Neural cell (in vitro differentiated cells): ENCODE results near the gene SORD. TPM values are rescaled to one million over a fixed set of nuclear protein-coding genes. Genes with fewer than 3 reads are reported as not detected.

Experiments
- H2AFZ ChIP-seq: fragments of 200-600, 300-800 bp; sonication (generic), shearing (Covaris generic); 2 replicates; pipeline ENCODE4 v1.6.0; 2014; ENCODE audit warnings: low read depth, mild to moderate bottlenecking, antibody characterized with exemption, low read length, moderate library complexity
- H3F3A ChIP-seq: fragments of 200-600 bp; shearing (Covaris generic); 2 replicates; pipeline ENCODE4 v1.6.1; 2016; ENCODE audit warnings: mild to moderate bottlenecking, moderate library complexity, mixed read lengths, antibody characterized with exemption, low read length; ENCODE audit not compliant: insufficient read depth, poor library complexity, severe bottlenecking
- H3K27ac ChIP-seq: fragments of 200-600, 300-800 bp; sonication (generic), shearing (Covaris generic); 2 replicates; pipeline ENCODE4 v1.5.1; 2014; ENCODE audit warnings: mild to moderate bottlenecking, low read length, moderate library complexity
- H3K27me3 ChIP-seq: fragments of 300-800, 200-600 bp; sonication (generic), shearing (Covaris generic); 2 replicates; pipeline ENCODE4 v1.6.0; 2014; ENCODE audit warnings: mild to moderate bottlenecking, low read depth, low read length, moderate library complexity; ENCODE audit not compliant: insufficient read depth
- H3K36me3 ChIP-seq: fragments of 300-800, 200-600 bp; sonication (generic), shearing (Covaris generic); 2 replicates; pipeline ENCODE4 v1.5.1; 2014; ENCODE audit warnings: mild to moderate bottlenecking, antibody characterized with exemption, low read length, moderate library complexity; ENCODE audit not compliant: insufficient read depth
- H3K4me2 ChIP-seq: fragments of 300-800, 200-600 bp; sonication (generic), shearing (Covaris generic); 2 replicates; pipeline ENCODE4 v1.6.0; 2014; ENCODE audit warnings: mild to moderate bottlenecking, low read length
- H3K4me3 ChIP-seq: fragments of 300-800, 200-600 bp; sonication (generic), shearing (Covaris generic); 2 replicates; pipeline ENCODE4 v1.5.1; 2014; ENCODE audit warnings: mild to moderate bottlenecking, low read length, moderate library complexity
- H3K79me2 ChIP-seq: fragments of 200-600 bp; shearing (Covaris generic); replicated peaks from 2 replicates; pipeline ENCODE4 v1.6.0; 2014; ENCODE audit warnings: mild to moderate bottlenecking, low read length, moderate library complexity; ENCODE audit not compliant: insufficient read depth
- H3K9ac ChIP-seq: fragments of 300-800, 200-600 bp; sonication (generic), shearing (Covaris generic); 2 replicates; pipeline ENCODE4 v1.6.1; 2016; ENCODE audit warnings: mild to moderate bottlenecking, low read length, mixed read lengths
- H3K9me2 ChIP-seq: fragments of 200-600 bp; shearing (Covaris generic); 2 replicates; pipeline ENCODE4 v1.6.1; 2016; ENCODE audit warnings: mild to moderate bottlenecking, low read length, mixed read lengths; ENCODE audit not compliant: insufficient read depth
- H3K9me3 ChIP-seq: fragments of 200-600, 300-800 bp; sonication (generic), shearing (Covaris generic); 2 replicates; pipeline ENCODE4 v1.6.1; 2016; ENCODE audit warnings: mild to moderate bottlenecking, mixed run types, low read length, moderate library complexity, mixed read lengths
- H4K20me1 ChIP-seq: fragments of 200-600 bp; shearing (Covaris generic); 2 replicates; pipeline ENCODE4 v1.6.1; 2016; ENCODE audit warnings: mild to moderate bottlenecking, mixed run types; ENCODE audit not compliant: insufficient read depth
- EP300 ChIP-seq: fragments of 450-650 bp; conservative IDR thresholded peaks from 2 replicates; pipeline ENCODE4 v1.6.1; 2014; ENCODE audit warnings: antibody characterized with exemption, mild to moderate bottlenecking, moderate library complexity; ENCODE audit not compliant: poor library complexity, severe bottlenecking
- EZH2 ChIP-seq: fragments of 200-600, 300-800 bp; shearing (Covaris generic), sonication (generic); IDR thresholded peaks from 2 replicates; pipeline ENCODE4 v1.6.1; 2014; ENCODE audit warnings: antibody characterized with exemption, low read length, borderline replicate concordance, mild to moderate bottlenecking; ENCODE audit not compliant: insufficient read depth, poor library complexity, severe bottlenecking
- MXI1 ChIP-seq: fragments of 450-650 bp; conservative IDR thresholded peaks from 2 replicates; pipeline ENCODE4 v1.6.1; 2014; ENCODE audit warnings: antibody characterized with exemption, mild to moderate bottlenecking; ENCODE audit not compliant: poor library complexity, severe bottlenecking
- POLR2AphosphoS5 ChIP-seq: IDR thresholded peaks from 2 replicates; pipeline ENCODE4 v1.6.1; 2012
- RAD21 ChIP-seq: fragments of 450-650 bp; conservative IDR thresholded peaks from 2 replicates; pipeline ENCODE4 v1.6.1; 2014; ENCODE audit warnings: antibody characterized with exemption, mild to moderate bottlenecking, moderate library complexity
- SMC3 ChIP-seq: fragments of 450-650 bp; conservative IDR thresholded peaks from 2 replicates; pipeline ENCODE4 v1.6.1; 2014; ENCODE audit warnings: antibody characterized with exemption, mild to moderate bottlenecking, moderate library complexity; ENCODE audit not compliant: poor library complexity
- TAF1 ChIP-seq: IDR thresholded peaks from 2 replicates; pipeline ENCODE4 v1.6.1; 2012; ENCODE audit warnings: low read depth
- polyA plus RNA-seq: library from polyadenylated mRNA; depleted of rRNA; stranded (reverse); fragments of >200 nt; gene quantifications from 2 replicates; pipeline ENCODE4 v1.2.3, GENCODE V29; 2014
- TF ChIP-seq, protein P1 (sequence below): fragments of 450-650 bp; IDR thresholded peaks from 2 replicates; pipeline ENCODE4 v1.5.1; 2014; ENCODE audit warnings: antibody characterized with exemption, mild to moderate bottlenecking, moderate library complexity; ENCODE audit not compliant: poor library complexity, severe bottlenecking
- TF ChIP-seq, protein P2 (sequence below): IDR thresholded peaks from 2 replicates; pipeline ENCODE4 v1.6.1; 2012; ENCODE audit warnings: borderline replicate concordance

Gene SORD
- polyA plus RNA-seq, 1 donor from 2014 or later, result 17.7 TPM

DNA sequence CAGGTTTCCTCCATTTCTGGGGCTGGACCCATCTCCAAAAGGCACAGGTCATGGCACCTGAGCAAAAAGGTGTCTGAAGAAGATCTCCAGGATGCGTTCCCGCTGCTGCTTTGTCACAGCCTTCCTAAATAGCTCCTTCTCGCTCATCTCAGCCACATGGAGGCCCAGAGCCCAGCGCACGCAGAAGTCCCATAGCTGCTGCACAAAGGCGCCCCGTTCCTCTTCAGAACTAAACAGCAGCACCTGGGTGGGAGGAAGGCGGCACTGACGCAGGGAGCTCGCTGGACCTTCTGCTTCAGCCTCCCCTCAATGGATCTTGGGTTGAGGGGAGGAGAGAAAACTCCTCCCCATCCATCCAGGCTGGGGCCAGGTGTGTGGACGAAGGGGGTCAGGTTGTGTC lies 82.6 kb downstream of the SORD start:
- Histone ChIP-seq H3K36me3 (no peaks in the 10 kb centered on the region), H3K9me3 (no peaks in the 10 kb centered on the region), H3K4me2 (no peak overlapping the region), H3K79me2 (no peaks in the 10 kb centered on the region), H3K9ac (no peak overlapping the region), H3K9me2 (no peaks in the 10 kb centered on the region), H4K20me1 (no peaks in the 10 kb centered on the region), H3K27ac (no peak overlapping the region), H3K27me3 (peaks cover 21% of the 10 kb centered on the region), H3K4me3 (no peak overlapping the region), H3F3A (no peaks in the 10 kb centered on the region), H2AFZ (no peak overlapping the region)
- TF ChIP-seq POLR2AphosphoS5 (no peak), MXI1 (no peak), EZH2 (no peak), SMC3 (no peak), EP300 (no peak), TAF1 (no peak), RAD21 (no peak)
- TF ChIP-seq, protein P1, sequence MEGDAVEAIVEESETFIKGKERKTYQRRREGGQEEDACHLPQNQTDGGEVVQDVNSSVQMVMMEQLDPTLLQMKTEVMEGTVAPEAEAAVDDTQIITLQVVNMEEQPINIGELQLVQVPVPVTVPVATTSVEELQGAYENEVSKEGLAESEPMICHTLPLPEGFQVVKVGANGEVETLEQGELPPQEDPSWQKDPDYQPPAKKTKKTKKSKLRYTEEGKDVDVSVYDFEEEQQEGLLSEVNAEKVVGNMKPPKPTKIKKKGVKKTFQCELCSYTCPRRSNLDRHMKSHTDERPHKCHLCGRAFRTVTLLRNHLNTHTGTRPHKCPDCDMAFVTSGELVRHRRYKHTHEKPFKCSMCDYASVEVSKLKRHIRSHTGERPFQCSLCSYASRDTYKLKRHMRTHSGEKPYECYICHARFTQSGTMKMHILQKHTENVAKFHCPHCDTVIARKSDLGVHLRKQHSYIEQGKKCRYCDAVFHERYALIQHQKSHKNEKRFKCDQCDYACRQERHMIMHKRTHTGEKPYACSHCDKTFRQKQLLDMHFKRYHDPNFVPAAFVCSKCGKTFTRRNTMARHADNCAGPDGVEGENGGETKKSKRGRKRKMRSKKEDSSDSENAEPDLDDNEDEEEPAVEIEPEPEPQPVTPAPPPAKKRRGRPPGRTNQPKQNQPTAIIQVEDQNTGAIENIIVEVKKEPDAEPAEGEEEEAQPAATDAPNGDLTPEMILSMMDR, result no peak
- TF ChIP-seq, protein P2, sequence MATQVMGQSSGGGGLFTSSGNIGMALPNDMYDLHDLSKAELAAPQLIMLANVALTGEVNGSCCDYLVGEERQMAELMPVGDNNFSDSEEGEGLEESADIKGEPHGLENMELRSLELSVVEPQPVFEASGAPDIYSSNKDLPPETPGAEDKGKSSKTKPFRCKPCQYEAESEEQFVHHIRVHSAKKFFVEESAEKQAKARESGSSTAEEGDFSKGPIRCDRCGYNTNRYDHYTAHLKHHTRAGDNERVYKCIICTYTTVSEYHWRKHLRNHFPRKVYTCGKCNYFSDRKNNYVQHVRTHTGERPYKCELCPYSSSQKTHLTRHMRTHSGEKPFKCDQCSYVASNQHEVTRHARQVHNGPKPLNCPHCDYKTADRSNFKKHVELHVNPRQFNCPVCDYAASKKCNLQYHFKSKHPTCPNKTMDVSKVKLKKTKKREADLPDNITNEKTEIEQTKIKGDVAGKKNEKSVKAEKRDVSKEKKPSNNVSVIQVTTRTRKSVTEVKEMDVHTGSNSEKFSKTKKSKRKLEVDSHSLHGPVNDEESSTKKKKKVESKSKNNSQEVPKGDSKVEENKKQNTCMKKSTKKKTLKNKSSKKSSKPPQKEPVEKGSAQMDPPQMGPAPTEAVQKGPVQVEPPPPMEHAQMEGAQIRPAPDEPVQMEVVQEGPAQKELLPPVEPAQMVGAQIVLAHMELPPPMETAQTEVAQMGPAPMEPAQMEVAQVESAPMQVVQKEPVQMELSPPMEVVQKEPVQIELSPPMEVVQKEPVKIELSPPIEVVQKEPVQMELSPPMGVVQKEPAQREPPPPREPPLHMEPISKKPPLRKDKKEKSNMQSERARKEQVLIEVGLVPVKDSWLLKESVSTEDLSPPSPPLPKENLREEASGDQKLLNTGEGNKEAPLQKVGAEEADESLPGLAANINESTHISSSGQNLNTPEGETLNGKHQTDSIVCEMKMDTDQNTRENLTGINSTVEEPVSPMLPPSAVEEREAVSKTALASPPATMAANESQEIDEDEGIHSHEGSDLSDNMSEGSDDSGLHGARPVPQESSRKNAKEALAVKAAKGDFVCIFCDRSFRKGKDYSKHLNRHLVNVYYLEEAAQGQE, result no peak

DNA sequence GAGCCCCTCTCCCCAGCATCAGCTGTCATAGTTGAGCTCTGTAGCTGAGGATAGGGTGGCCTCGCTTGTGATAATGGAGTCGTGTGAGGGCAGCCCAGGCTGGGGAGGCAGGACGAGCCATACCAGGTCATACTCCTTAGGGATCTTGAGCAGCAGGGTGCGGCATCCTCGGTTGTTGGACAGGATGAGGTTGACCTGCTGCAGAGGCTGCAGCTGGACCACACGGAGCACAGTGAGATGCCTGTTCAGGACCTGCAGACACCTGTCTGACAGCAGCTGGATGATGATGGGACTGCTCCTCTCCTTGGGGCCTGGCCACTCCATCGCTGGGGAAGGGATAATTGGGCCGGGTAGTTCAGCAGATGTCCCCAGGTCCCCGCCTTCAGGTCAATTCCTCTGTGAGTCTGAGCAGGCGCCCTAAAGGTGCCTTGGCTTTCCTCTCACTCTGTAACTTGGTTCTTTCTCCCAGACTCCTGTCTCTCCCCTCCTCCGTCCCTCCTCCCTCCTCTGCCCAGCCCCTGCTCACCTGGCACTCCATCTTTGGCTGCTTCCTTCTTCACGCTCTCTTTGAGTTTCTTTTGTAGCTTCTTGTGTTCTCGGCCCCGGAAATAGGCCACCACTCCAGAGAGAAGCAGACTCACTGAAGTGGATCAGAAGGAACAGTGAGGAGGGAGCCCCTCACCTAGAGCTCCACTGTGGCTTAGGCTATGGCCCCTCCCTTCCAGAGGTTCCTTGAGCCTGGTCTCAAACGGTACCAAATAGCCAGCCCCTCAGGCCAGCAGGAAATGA lies 83.2 kb downstream of the SORD start:
- H3K27me3 ChIP-seq, result peaks cover 23% of the 10 kb centered on the region
- no peaks in the 10 kb centered on the region for H3F3A ChIP-seq
- H3K4me2 ChIP-seq, result no peak overlapping the region

More for the DNA sequence above, 83.2 kb downstream of the SORD start:
- no peak overlapping the region for H3K4me3 ChIP-seq
- no peak overlapping the region for H2AFZ ChIP-seq
- no peaks in the 10 kb centered on the region for H4K20me1 ChIP-seq
- H3K9ac ChIP-seq, result no peak overlapping the region
- no peaks in the 10 kb centered on the region for H3K36me3 ChIP-seq
- H3K9me3 ChIP-seq, result no peaks in the 10 kb centered on the region
- no peaks in the 10 kb centered on the region for H3K79me2 ChIP-seq
- H3K27ac ChIP-seq, result no peak overlapping the region
- TF ChIP-seq, protein P2, result no peak
- TF ChIP-seq MXI1, result no peak
- TF ChIP-seq, protein P1, result no peak
- TF ChIP-seq RAD21, result no peak
- TF ChIP-seq POLR2AphosphoS5, result no peak
- TF ChIP-seq EP300, result no peak
- TF ChIP-seq EZH2, result no peak
- no peak for TF ChIP-seq SMC3
- H3K9me2 ChIP-seq, result no peaks in the 10 kb centered on the region
